NB4 (cell line): ENCODE data around the gene NFASC.

Experiments used
- POLR2A ChIP-seq: IDR thresholded peaks from 2 replicates; pipeline ENCODE4 v1.6.1; 2011; ENCODE audit warnings: mild to moderate bottlenecking; ENCODE audit not compliant: insufficient read length; ENCODE audit errors: extremely low read depth
- TF ChIP-seq, protein P1 (sequence below): IDR thresholded peaks from one replicate; pipeline ENCODE4 v1.5.1; 2012; ENCODE audit warnings: low read depth, low read length

DNA sequence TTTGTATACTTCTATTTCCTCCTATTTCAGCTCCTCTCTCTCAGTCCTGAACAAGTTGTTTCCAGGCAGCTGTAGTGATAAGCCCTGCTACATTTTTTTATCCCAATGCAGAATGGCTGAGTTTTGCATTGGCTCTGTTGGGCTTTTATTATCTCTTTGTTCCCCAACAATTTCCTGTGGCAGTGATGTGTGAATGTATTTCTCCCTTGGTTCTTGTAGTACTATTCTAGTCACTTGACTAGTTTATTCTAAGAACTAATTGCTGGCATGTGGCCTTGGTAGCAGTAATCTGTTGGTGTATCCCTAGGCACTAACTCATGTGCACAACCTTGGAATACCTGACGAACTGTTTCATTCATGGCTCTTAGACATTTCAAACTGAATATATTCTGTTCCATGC is 60.7 kb downstream of the NFASC start:
- TF ChIP-seq, protein P1, sequence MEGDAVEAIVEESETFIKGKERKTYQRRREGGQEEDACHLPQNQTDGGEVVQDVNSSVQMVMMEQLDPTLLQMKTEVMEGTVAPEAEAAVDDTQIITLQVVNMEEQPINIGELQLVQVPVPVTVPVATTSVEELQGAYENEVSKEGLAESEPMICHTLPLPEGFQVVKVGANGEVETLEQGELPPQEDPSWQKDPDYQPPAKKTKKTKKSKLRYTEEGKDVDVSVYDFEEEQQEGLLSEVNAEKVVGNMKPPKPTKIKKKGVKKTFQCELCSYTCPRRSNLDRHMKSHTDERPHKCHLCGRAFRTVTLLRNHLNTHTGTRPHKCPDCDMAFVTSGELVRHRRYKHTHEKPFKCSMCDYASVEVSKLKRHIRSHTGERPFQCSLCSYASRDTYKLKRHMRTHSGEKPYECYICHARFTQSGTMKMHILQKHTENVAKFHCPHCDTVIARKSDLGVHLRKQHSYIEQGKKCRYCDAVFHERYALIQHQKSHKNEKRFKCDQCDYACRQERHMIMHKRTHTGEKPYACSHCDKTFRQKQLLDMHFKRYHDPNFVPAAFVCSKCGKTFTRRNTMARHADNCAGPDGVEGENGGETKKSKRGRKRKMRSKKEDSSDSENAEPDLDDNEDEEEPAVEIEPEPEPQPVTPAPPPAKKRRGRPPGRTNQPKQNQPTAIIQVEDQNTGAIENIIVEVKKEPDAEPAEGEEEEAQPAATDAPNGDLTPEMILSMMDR: no peak
- TF ChIP-seq POLR2A: no peak
